Glomerular visceral epithelial cell (primary cell): ENCODE data around the gene SLX1A.
"Not testable (repeated sequence)": the region's sequence is repeated elsewhere in the genome, so short reads cannot be mapped to it uniquely, and the experiment has no call there.

ENCODE experiments used
- DNase-seq: peaks from one replicate; pipeline ENCODE4 v3.0.0-alpha.2; 2016; ENCODE audit errors: extremely low spot score

The SLX1A gene

GRCh38 chr16:30193615-30194014, at the start of gene SLX1A, which contains the start of gene BOLA2B:
Gene SLX1A (plus strand): TSS chr16:30193875. CDS start chr16:30194085, 210 bp downstream.
Gene BOLA2B (minus strand): TSS chr16:30193666. CDS start chr16:30193595, 71 bp downstream.
- not testable (repeated sequence) for DNase-seq

- no peak for DNase-seq
These were observed 49.7 kb upstream of the SLX1A start for GRCh38 chr16:30144017-30144416.

- DNase-seq = no peak
These were observed 48.8 kb upstream of the SLX1A start for GRCh38 chr16:30144917-30145316.

GRCh38 chr16:30145657-30146056, 48.0 kb upstream of the SLX1A start:
- DNase-seq = no peak

- DNase-seq = no peak
These were observed 45.7 kb upstream of the SLX1A start for GRCh38 chr16:30147843-30148510.

- no peak for DNase-seq
These were observed 44.3 kb upstream of the SLX1A start for GRCh38 chr16:30149250-30149930.

- no peak for DNase-seq
These were observed 42.6 kb upstream of the SLX1A start for GRCh38 chr16:30151091-30151490.

GRCh38 chr16:30152517-30152916, 41.2 kb upstream of the SLX1A start:
- DNase-seq = no peak

- DNase-seq = no peak
These were observed 38.5 kb upstream of the SLX1A start for GRCh38 chr16:30155188-30155587.

GRCh38 chr16:30157214-30157613, 36.5 kb upstream of the SLX1A start:
- no peak for DNase-seq

- no peak for DNase-seq
These were observed 30.1 kb upstream of the SLX1A start for GRCh38 chr16:30163538-30163937.

- DNase-seq = no peak
These were observed 27.3 kb upstream of the SLX1A start for GRCh38 chr16:30166202-30166902.

GRCh38 chr16:30168746-30169145, 24.9 kb upstream of the SLX1A start:
- DNase-seq = not testable (repeated sequence)

- DNase-seq = not testable (repeated sequence)
These were observed 24.3 kb upstream of the SLX1A start for GRCh38 chr16:30169416-30169815.

GRCh38 chr16:30170145-30170544, 23.5 kb upstream of the SLX1A start:
- not testable (repeated sequence) for DNase-seq

GRCh38 chr16:30173054-30173453, 20.6 kb upstream of the SLX1A start:
- no peak for DNase-seq

GRCh38 chr16:30176876-30177275, 16.8 kb upstream of the SLX1A start:
- DNase-seq = not testable (repeated sequence)

- no peak for DNase-seq
These were observed 14.5 kb upstream of the SLX1A start for GRCh38 chr16:30179195-30179594.

- DNase-seq = no peak
These were observed 13.7 kb upstream of the SLX1A start for GRCh38 chr16:30179931-30180330.

- DNase-seq = no peak
These were observed 12.9 kb upstream of the SLX1A start for GRCh38 chr16:30180741-30181140.

GRCh38 chr16:30183233-30184095, 10.2 kb upstream of the SLX1A start, which contains the start of gene CORO1A:
Gene CORO1A (plus strand): TSS chr16:30183602. CDS start chr16:30185210, 1,608 bp downstream.
- DNase-seq = peak; percentile 68
